Suppressor macrophage treated with lipopolysaccharide for 4 hours (primary cell): ENCODE data around the gene ST6GAL1.
"Not testable (repeated sequence)": the region's sequence is repeated elsewhere in the genome, so short reads cannot be mapped to it uniquely, and the experiment has no call there.

Experiments used
- DNase-seq: peaks from one replicate; pipeline ENCODE4 v3.0.0-alpha.2; 2020

Gene ST6GAL1

GRCh38 chr3:186946756-186947375 lies 16.5 kb downstream of the ST6GAL1 start:
- DNase-seq, result no peak

GRCh38 chr3:186949281-186949982 lies 19.1 kb downstream of the ST6GAL1 start:
- DNase-seq, result no peak

GRCh38 chr3:186950402-186951093 lies 20.2 kb downstream of the ST6GAL1 start:
- DNase-seq, result no peak

- DNase-seq, result no peak
Measured at GRCh38 chr3:186951640-186952552, 21.6 kb downstream of the ST6GAL1 start.

- peak; percentile 74 for DNase-seq
Measured at GRCh38 chr3:186953011-186953487, 22.7 kb downstream of the ST6GAL1 start.

- not testable (repeated sequence) for DNase-seq
Measured at GRCh38 chr3:186953992-186954699, 23.8 kb downstream of the ST6GAL1 start.

GRCh38 chr3:186955898-186956696 lies 25.8 kb downstream of the ST6GAL1 start:
- no peak for DNase-seq

- no peak for DNase-seq
Measured at GRCh38 chr3:186959029-186959624, 28.8 kb downstream of the ST6GAL1 start.

- DNase-seq, result no peak
Measured at GRCh38 chr3:186960347-186960746, 30.0 kb downstream of the ST6GAL1 start.

- no peak for DNase-seq
Measured at GRCh38 chr3:186962445-186962844, 32.1 kb downstream of the ST6GAL1 start.

GRCh38 chr3:186963636-186964035 lies 33.3 kb downstream of the ST6GAL1 start:
- no peak for DNase-seq

GRCh38 chr3:186964071-186964470 lies 33.7 kb downstream of the ST6GAL1 start:
- DNase-seq, result no peak

GRCh38 chr3:186964616-186965015 lies 34.3 kb downstream of the ST6GAL1 start:
- DNase-seq, result no peak

GRCh38 chr3:186965141-186965879 lies 35.0 kb downstream of the ST6GAL1 start:
- peak; percentile 57 for DNase-seq

GRCh38 chr3:186966406-186966805 lies 36.1 kb downstream of the ST6GAL1 start:
- no peak for DNase-seq

GRCh38 chr3:186967236-186967635 lies 36.9 kb downstream of the ST6GAL1 start:
- DNase-seq, result not testable (repeated sequence)

GRCh38 chr3:186967686-186968085 lies 37.4 kb downstream of the ST6GAL1 start:
- DNase-seq, result no peak

GRCh38 chr3:186969607-186970006 lies 39.3 kb downstream of the ST6GAL1 start:
- DNase-seq, result no peak

GRCh38 chr3:186971106-186971505 lies 40.8 kb downstream of the ST6GAL1 start:
- not testable (repeated sequence) for DNase-seq

GRCh38 chr3:186971578-186971977 lies 41.3 kb downstream of the ST6GAL1 start:
- no peak for DNase-seq
